SJCRH30 (cell line): Measurements from ENCODE around the gene STARD5. TPM values are rescaled to one million over a fixed set of nuclear protein-coding genes. Genes with fewer than 3 reads are reported as not detected.

Source experiments
- DNase-seq, 2 experiments: peaks; one replicate each; pipeline ENCODE4 v3.0.0-alpha.2; 2015 to 2020
- H3K27ac ChIP-seq: fragments of 250-450 bp; sonication (Bioruptor Pico); 2 replicates; pipeline ENCODE4 v1.5.1; 2020; ENCODE audit warnings: mild to moderate bottlenecking, moderate library complexity
- H3K27me3 ChIP-seq: fragments of 250-450 bp; sonication (Bioruptor Pico); 2 replicates; pipeline ENCODE4 v1.5.1; 2020; ENCODE audit warnings: mild to moderate bottlenecking, moderate library complexity
- H3K36me3 ChIP-seq: fragments of 250-450 bp; sonication (Bioruptor Pico); 2 replicates; pipeline ENCODE4 v1.5.1; 2020; ENCODE audit warnings: mild to moderate bottlenecking, moderate library complexity
- H3K4me1 ChIP-seq: fragments of 250-450 bp; sonication (Bioruptor Pico); 2 replicates; pipeline ENCODE4 v1.5.1; 2020; ENCODE audit warnings: mild to moderate bottlenecking, moderate library complexity
- H3K4me3 ChIP-seq: fragments of 250-450 bp; sonication (Bioruptor Pico); 2 replicates; pipeline ENCODE4 v1.5.1; 2020; ENCODE audit warnings: mild to moderate bottlenecking, moderate library complexity
- H3K9me3 ChIP-seq: fragments of 250-450 bp; sonication (Bioruptor Pico); replicated peaks from 2 replicates; pipeline ENCODE4 v1.5.1; 2020; ENCODE audit warnings: mild to moderate bottlenecking, moderate library complexity
- total RNA-seq: library from RNA; depleted of rRNA; stranded (reverse); fragments of >200 nt; shearing (Covaris generic); gene quantifications from 2 replicates; pipeline ENCODE4 v1.2.3, GENCODE V29; 2014

STARD5 gene
- total RNA-seq, 1 experiment from 2014 or later: 3.8 TPM

DNA sequence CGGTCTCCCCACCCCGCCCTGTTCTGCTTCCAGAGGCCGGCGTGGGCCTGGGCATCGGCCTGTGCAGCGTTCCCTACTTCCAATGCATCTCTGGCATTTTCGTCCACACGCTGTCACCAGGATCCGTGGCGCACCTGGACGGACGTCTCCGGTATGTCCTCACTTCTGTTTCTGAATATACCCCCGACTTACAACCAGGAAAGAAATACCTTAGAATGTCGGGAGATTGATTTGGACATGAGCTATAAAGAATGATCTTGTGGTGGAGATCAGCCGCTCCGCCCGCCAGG is 41.4 kb downstream of the STARD5 start:
- Histone ChIP-seq H3K27me3 (no peaks in the 10 kb centered on the region), H3K4me1 (no peaks in the 10 kb centered on the region), H3K9me3 (no peaks in the 10 kb centered on the region), H3K27ac (no peak overlapping the region), H3K36me3 (no peaks in the 10 kb centered on the region), H3K4me3 (no peak overlapping the region)
- DNase-seq: no peak

DNA sequence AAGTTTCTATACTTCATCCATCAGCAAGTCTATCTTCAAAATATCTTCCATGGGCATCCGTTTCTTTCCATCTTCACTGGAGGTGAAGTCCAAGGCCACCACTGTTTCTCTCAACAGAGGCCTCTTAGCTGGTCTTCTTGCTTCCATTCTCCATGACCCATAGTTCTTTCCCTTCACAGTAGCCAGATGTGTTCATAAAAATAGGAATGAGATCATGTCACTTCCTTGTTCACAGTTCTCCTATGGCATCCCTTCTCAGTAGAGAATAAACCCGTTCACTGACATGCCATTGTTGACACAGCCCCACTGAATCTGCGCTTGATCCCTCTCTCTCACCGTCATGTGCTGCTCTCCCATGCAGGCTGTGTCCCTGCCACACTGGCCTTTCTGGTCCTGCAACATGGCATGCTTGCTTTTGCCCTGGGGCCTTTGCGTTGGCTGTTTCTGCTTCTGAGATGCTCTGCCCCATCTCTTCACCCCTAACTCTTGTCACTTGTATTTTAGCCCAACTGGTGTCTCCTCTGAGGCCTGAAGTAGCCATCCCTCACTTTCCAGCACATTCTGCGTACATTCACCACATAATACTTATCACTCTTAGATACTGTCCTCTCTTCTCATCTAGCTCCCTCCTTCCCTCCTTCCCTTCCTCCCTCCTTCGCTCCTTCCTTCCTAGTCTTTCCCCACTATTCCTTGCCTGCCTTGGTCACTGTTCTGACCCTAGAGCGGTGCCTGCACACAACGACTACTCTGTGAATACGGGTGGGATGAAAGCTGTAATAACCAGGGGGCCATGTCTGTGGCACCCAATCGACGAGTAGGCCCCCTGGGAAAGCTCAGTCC is 42.0 kb downstream of the STARD5 start:
- Histone ChIP-seq H3K4me3 (no peak overlapping the region), H3K27ac (no peak overlapping the region), H3K9me3 (no peaks in the 10 kb centered on the region), H3K27me3 (no peaks in the 10 kb centered on the region), H3K36me3 (no peaks in the 10 kb centered on the region), H3K4me1 (no peaks in the 10 kb centered on the region)
- no peak for DNase-seq

DNA sequence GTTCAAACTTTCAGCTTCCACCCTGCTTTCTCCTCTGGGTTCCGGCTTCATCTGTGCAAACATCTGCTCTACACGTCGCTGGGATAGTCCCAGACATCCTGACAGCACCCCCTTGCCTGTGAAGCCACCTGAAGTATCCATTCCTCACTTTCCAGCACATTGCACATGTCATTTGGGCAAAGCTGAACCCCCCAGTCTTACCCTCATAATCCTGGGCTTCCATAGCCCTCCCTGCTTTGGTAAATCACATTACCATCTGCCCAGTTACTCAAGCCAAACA is 42.5 kb downstream of the STARD5 start:
- Histone ChIP-seq H3K4me3 (no peak overlapping the region), H3K27ac (no peak overlapping the region), H3K27me3 (no peaks in the 10 kb centered on the region), H3K9me3 (no peaks in the 10 kb centered on the region), H3K36me3 (no peaks in the 10 kb centered on the region), H3K4me1 (no peaks in the 10 kb centered on the region)
- no peak for DNase-seq

DNA sequence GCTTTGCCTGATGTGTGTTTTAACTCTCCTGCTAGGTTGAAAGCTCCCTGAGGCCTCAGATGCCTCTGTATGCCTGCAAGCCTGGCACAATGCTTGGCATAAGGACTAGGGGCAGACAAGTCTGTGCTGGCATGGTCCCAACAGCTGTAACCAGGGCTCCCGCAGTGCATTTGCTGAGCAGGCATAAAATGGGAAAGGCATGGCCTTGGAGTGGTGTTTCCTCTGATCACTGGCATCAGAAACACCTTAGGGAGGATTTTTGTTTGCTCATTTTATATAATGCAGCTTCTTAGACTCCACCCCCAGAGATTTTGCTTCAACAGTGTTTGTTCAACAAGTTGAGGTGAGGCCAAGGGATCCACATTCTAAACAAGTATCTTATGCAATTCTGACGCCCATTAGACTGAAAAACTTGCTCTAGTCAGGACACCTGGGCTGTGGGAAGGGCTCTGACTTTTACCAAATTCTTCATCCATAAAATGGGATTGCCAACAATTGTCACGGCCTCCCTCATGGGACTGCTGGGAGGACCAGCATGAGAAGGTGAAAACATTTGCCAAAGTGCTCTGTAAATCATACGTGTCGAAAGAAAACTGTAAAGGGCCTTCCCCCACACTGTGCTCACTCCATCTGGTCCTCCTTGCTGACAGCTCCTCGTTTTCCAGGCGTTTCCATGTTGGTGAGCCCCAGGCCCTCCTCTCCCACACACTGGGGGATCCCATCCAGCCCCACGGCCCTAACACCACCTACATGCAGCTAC is 43.1 kb downstream of the STARD5 start:
- H3K27ac ChIP-seq: no peak overlapping the region
- no peaks in the 10 kb centered on the region for H3K27me3 ChIP-seq
- H3K4me1 ChIP-seq: no peaks in the 10 kb centered on the region
- no peak overlapping the region for H3K4me3 ChIP-seq
- no peaks in the 10 kb centered on the region for H3K36me3 ChIP-seq
- DNase-seq: no peak
- H3K9me3 ChIP-seq: no peaks in the 10 kb centered on the region

DNA sequence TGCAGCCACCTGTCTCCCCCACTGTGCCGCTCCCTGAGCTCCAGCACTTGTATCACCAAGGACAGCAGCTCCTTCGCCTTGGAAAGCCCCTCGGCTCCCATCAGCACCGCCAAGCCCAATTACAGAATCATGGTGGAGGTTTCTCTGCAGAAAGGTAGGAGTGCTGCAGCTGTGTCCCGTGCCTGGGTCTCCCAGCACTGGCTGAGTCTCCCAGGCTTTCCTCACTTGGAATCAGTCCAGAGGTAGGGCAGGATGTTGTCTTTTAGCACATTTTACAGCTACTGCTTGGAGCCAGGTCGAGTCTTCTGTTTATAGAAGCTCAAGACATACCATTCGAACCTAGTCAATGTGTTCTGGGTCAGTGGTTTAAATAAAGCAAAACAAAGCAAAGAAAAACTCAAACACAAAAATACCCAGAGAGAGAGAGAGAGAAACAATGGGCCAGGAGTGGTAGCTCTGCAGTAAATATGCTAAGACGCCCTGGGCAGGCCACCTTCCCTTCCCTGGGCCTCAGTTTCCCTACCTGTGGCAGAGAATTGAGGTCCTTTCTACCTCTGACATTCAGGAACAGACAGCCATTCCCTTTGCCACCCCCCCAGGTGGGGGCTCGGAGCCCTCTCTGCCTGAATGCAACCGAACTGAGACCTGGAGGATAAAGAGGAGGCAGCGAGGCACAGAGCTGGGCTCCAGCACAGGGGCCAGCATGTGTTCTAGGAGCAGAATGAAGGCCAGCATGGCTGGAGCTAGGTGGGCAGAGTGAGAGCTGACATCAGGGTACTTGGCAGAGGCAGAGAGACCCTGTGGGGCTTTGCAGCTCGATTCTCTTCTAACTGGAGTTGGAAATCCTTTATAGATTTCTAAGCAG is 44.1 kb downstream of the STARD5 start:
- Histone ChIP-seq H3K27me3 (no peaks in the 10 kb centered on the region), H3K4me3 (no peak overlapping the region), H3K27ac (no peak overlapping the region), H3K9me3 (no peaks in the 10 kb centered on the region), H3K36me3 (no peaks in the 10 kb centered on the region), H3K4me1 (no peaks in the 10 kb centered on the region; the same call in 1 of the 2 replicates)
- no peak for DNase-seq

DNA sequence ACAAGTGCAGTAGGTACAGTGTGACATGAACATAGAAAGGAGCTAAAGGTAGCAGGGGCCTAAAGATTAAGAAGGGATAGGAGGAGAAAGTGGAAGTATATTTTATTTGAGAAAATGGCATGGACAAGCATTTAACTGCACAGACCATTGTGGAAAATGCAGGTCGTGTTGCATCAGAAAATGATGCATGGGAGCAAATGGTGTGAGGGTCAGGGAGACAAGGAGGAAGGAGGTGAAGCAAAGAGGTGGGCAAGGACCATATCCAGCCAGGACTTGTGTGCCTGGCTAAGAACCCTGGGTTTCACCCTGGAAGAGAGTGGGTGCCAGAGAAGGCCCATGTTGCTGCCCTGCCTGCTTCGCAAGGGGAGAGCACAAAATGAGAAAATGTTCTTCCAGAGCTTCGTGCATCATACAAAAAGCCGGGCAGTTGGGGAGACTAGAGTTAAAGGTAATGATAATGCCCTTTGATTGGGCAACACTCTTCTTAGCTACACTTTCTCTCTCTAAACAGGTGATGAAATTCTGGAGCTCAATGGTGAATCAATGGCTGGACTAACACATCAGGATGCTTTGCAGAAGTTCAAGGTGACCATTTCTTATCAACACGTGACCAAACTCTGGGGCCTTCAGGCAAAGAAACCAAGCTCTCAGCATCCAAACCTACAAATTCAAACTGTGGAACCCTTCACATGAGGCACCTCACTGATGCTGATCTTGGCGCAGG is 45.5 kb downstream of the STARD5 start:
- H3K27ac ChIP-seq: no peak overlapping the region
- no peak for DNase-seq

DNA sequence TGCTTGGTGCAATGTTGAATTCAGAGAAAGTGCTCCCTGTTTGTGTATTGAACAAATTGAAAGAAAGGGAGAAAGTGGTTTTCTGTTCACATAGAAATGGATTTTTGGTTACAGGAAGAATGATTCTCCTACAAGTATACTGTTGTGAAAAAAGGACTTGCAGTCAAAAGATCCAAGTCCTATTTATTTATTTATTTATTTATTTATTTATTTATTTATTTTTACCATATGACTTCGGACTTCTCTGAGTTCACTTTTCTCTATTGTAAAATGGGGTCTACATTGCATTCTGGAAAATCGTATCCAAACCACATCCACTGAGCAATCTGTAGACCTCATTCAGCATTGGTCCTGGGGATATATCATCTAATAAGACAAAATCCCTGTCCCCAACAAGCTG is 46.1 kb downstream of the STARD5 start:
- H3K36me3 ChIP-seq: no peaks in the 10 kb centered on the region
- no peaks in the 10 kb centered on the region for H3K9me3 ChIP-seq
- H3K27me3 ChIP-seq: no peaks in the 10 kb centered on the region

More for the DNA sequence above, 45.5 kb downstream of the STARD5 start:
- Histone ChIP-seq H3K4me1 (no peaks in the 10 kb centered on the region; the same call in 1 of the 2 replicates), H3K9me3 (no peaks in the 10 kb centered on the region), H3K4me3 (no peak overlapping the region), H3K27me3 (no peaks in the 10 kb centered on the region), H3K36me3 (no peaks in the 10 kb centered on the region)

DNA sequence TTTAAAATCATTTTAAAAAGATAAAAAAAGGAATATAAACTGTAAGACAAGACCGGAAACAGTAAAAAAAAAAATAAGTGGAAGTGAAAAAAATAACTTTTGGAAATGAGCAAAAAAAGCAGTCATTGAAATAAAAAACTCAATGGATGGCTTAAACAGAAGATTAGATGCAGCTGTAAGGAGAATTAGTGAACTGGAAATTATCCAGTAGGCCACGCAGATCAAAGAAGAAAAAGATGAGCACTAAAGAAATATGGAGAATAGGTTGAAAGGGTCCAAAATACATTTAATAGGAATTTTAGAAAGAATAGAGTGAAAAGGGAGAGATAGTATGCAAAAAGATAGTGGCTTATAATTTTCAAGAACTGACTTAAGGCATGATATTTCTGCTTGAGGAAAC is 47.0 kb downstream of the STARD5 start:
- Histone ChIP-seq H3K36me3 (no peaks in the 10 kb centered on the region), H3K9me3 (no peaks in the 10 kb centered on the region), H3K27ac (no peak overlapping the region), H3K4me1 (no peaks in the 10 kb centered on the region; the same call in 1 of the 2 replicates), H3K27me3 (no peaks in the 10 kb centered on the region), H3K4me3 (no peak overlapping the region)
- DNase-seq: no peak

More for the DNA sequence above, 46.1 kb downstream of the STARD5 start:
- Histone ChIP-seq H3K4me1 (no peaks in the 10 kb centered on the region; the same call in 1 of the 2 replicates), H3K27ac (no peak overlapping the region), H3K4me3 (no peak overlapping the region)
- DNase-seq: no peak

DNA sequence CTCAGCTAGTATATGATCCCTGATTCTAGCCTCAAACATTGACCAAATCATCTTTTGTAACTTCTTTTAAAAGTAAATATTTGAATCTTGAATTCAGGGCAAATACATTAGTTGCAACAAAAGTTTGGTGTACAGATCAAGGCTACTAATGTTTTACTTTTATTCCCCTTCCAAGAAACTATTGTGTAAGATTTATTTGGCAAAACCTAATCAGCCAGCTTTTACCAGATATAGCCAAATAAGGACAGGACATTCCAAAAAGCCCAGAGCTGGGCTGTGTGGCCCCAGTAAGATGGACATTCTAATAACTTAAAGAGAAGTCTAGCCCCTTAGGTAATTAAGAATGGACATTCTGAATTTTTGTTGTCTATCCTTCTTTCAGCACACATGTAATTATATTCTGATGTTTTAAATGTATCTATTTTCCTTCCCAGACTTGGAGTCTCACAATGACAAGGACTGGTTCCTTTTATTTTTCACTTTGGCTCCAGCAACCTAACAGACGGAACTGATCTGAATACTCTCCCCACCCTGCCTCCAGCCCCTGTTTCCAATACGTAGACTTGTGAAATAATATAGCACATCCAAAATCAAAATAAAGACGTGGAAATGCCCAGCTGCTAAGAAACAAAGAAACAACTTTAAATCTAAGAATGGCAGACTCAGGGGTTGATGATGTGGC is 48.1 kb downstream of the STARD5 start:
- Histone ChIP-seq H3K9me3 (no peaks in the 10 kb centered on the region), H3K4me3 (no peak overlapping the region), H3K27me3 (no peaks in the 10 kb centered on the region), H3K27ac (no peak overlapping the region), H3K36me3 (no peaks in the 10 kb centered on the region), H3K4me1 (no peaks in the 10 kb centered on the region; the same call in 1 of the 2 replicates)
- no peak for DNase-seq

DNA sequence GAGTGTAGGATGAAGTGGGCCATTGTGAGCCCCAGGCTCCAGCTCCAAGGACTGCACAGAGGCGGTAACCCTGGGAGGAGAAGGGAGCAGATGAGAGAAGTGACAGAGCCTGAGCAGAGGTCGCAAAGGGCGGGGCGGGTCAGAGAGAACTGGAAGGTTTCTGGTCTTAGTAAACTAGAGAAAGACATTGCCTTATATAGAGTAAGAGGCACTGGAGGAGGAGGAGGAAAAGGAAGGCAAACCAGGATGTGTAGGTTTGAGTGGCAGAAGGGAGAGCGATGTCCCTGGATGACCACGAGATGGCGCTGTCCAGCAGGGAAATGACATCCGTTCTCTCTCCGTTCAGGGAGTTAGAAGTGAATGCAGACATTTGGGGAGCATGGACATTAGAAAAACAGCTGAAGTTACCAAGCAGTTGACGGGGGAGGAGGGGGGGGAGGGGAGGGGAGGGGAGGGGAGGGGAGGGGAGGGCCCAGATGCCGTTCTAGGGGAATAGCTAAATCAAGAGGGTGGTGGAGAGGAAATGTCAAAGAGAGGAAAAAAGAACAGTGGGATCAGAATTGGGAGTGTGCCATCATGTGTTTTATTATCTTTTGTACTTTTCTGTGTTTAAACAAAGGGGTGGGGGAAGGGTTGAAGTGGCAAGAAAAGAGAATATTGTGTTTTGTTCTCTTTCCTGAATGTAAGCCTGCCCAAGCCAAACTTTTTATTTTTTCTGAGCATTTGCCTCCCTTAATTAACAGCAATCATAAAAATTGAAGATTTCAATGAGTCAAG is 48.8 kb downstream of the STARD5 start:
- H3K9me3 ChIP-seq: no peaks in the 10 kb centered on the region
- no peak overlapping the region for H3K27ac ChIP-seq
- H3K4me1 ChIP-seq: no peaks in the 10 kb centered on the region; the same call in 1 of the 2 replicates
- no peaks in the 10 kb centered on the region for H3K27me3 ChIP-seq
- DNase-seq: peak; percentile 64 to 91
- H3K4me3 ChIP-seq: no peak overlapping the region
- H3K36me3 ChIP-seq: no peaks in the 10 kb centered on the region

DNA sequence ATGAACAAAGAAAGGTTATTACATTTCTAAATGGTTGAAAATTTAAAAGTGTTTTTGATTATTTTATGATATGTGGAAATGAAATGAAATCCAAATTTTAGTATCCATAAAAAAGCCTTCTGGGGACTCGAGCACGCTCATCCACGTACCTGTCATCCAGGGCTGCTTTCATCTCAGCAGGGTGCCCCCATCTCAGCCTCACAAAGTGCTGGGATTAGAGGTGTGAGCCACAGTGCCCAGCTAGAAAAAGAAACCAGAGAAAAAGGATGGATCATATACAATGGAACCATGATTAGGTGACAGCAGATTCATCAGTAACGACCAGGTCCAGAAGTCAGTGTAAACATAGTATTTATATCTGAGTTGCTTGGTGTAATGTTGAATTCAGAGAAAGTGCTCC is 49.7 kb downstream of the STARD5 start:
- H3K4me3 ChIP-seq: no peak overlapping the region
- no peaks in the 10 kb centered on the region; the same call in 1 of the 2 replicates for H3K4me1 ChIP-seq
- H3K27ac ChIP-seq: no peak overlapping the region
- H3K27me3 ChIP-seq: no peaks in the 10 kb centered on the region
- no peaks in the 10 kb centered on the region for H3K36me3 ChIP-seq
- no peak for DNase-seq
- H3K9me3 ChIP-seq: no peaks in the 10 kb centered on the region

DNA sequence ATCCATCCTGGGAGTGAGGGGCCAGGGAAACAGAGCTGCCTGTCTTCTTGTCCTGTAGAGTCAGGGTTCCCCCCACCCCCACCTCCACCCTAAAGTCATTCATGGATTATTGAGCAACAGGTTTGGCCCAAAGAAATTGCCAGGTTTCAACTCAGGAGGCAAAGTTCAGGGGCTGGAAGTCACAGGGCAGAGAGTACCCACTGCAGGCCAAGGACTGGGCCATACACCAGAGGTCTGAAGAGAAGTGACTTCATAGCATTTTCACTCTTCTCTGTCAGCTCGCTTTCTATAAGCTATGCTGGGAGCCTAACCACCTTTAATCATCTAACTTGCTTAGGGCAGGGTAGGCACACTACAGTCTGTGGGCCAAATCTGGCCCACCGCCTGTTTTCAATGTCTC is 50.1 kb downstream of the STARD5 start:
- H3K4me3 ChIP-seq: no peak overlapping the region
- H3K27ac ChIP-seq: no peak overlapping the region
- no peaks in the 10 kb centered on the region for H3K9me3 ChIP-seq
- no peak for DNase-seq
- no peaks in the 10 kb centered on the region for H3K27me3 ChIP-seq
- H3K36me3 ChIP-seq: no peaks in the 10 kb centered on the region
- H3K4me1 ChIP-seq: no peaks in the 10 kb centered on the region; the same call in 1 of the 2 replicates

DNA sequence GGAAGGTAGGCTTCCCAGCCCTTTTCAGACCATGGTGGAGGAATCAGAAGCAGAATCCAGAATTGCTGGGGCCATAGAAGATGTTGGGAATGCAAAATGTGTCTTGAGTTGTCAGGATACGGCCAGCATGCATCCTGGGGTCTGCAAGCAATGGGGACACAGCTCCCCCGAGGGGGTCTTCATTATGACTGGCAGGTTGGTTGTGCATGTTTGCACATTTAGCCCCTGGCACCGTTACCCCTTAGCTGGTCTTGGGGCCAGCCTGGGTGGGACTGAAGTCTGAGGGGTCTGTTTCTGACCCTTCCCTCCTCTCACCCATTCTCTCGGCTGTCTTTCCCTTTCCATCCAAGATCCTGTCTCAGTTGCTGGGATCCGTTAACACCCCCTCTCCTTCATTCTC is 50.7 kb downstream of the STARD5 start:
- no peaks in the 10 kb centered on the region for H3K9me3 ChIP-seq
- DNase-seq: no peak
- H3K27ac ChIP-seq: no peak overlapping the region
- no peaks in the 10 kb centered on the region; the same call in 1 of the 2 replicates for H3K4me1 ChIP-seq
- H3K27me3 ChIP-seq: no peaks in the 10 kb centered on the region
- H3K4me3 ChIP-seq: no peak overlapping the region
- H3K36me3 ChIP-seq: no peaks in the 10 kb centered on the region
